HuH-7 (cell line): ENCODE results near the gene LIFR.
"Not testable (repeated sequence)": the region's sequence is repeated elsewhere in the genome, so short reads cannot be mapped to it uniquely, and the experiment has no call there.

Source experiments
- DNase-seq: peaks from one replicate; pipeline ENCODE4 v3.0.0; 2011; ENCODE audit warnings: low spot score

Gene LIFR

GRCh38 chr5:38556599-38557307, at the start of gene LIFR:
Gene LIFR (minus strand): TSS chr5:38556646. CDS start chr5:38530647, 25,999 bp downstream.
- DNase-seq = peak; percentile 90

DNA sequence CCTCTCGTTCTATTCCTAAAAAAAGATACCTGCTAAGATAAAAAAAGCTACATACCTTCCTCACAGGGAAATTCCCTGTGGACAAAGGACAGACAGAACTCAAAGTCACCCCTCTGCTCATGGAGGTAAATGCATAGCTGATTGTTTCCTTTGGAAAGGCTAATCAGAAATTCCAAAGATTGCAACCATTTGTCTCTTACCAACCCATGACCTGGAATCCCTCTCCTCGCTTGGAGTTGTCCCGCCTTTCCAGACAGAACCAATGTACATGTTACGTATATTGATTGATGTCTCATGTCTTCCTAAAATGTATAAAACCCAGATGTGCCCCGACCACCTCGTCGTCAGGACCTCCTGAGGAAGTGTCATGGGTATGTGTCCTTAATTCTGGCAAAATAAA, 49.2 kb upstream of the LIFR start:
- DNase-seq = no peak

GRCh38 chr5:38603691-38604090, 47.2 kb upstream of the LIFR start:
- DNase-seq = no peak

DNA sequence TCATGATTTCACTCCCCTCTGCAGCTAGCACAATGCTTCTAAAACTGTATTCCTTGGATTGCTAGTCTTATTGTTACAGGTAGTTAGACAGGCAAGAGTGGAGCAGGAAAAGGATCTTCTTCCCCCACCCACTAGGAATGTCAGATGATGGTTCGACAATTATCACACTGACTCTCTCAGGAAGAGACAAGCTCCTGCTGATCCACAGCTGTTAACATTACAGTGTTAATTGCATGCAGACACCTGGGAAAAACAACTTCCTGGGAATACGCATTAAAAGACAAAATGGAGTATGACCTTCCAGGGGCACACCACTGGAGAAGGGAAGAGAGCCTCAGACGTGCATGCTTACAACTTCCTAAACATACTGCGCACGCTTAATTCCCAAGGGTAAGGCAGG, 46.2 kb upstream of the LIFR start:
- no peak for DNase-seq

- no peak for DNase-seq
These were observed 45.4 kb upstream of the LIFR start for GRCh38 chr5:38601863-38602298.

- no peak for DNase-seq
These were observed 44.9 kb upstream of the LIFR start for GRCh38 chr5:38601133-38601862.

- no peak for DNase-seq
These were observed 44.0 kb upstream of the LIFR start for GRCh38 chr5:38600329-38601045.

- not testable (repeated sequence) for DNase-seq
These were observed 43.3 kb upstream of the LIFR start for GRCh38 chr5:38599751-38600150.

- no peak for DNase-seq
These were observed 42.7 kb upstream of the LIFR start for GRCh38 chr5:38598994-38599617.

DNA sequence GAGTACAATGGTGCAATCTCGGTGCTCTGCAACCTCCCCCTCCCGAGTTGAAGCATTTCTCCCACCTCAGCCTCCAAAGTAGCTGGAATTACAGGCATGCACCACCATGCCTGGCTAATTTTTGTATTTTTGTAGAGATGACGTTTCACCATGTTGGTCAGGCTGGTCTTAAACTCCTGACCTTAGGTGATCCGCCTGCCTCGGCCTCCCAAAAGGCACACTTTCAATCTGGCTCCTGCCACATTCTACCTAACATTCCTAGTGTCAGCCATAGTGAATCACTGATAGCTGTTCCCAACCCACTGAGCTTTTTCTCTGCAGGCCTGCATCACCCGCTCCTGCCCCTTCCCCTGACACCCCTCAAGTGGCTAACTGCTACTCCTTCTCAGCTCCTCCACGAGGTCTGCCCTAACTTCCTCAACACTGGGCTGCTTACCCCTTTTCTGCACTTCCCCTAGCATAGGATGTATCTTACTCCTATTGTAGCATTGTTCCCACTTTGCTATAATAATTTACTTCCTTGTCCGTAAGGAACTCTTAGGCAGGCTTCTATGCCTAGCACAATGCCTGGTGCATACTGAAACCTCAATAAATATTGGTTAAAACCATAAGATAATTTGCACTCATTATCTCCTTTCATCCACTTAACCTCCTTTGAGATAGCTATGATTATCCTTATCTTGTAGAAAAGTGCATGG, 42.0 kb upstream of the LIFR start:
- DNase-seq = no peak

DNA sequence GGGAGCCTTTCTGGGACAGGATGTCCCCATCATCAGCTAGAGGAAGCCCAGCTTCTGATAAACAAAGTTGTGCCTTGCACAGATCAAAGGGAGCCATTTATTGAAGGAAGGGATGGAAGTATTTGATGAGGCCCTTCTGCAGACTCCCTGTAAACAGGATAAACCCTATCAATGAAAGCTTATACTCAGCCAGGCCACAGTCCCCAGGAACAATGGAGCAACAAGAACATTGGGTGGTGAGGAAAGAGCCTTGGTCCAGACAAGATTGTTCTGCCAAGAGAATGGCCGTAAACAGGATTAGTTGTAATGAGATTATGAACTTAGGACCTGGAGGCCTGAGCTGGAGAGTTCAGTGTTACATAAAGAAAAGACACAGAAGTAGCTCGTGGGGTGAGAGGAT, 40.5 kb upstream of the LIFR start:
- no peak for DNase-seq

DNA sequence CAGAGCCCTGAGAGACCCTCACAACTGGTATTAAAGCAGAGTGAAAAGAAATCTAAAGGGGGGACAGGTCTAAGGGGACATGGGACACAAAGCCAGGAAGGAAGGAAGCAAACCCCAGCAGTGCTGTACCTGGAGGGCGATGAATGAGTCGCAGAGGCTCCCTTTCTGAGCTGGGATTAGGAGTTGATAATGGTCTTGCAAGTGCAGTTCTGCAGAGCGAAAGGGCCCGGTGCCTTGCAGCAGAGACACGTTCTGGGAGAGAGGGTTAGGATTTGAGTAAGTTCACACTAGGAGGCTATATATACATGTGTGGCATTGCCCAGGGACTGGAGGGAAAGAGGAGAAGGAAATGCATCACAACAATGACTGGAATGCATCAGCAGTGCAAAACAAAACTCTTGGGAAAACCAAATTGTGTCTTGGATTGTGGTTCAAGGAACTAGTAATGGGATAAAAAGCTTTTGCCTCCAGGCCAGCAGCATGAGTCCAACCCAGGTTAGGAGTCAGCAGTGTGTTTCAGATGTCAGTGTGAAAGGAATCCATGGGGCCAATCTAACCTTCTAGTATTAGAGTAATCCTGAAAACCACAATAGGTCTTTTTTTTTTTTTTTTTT, 38.8 kb upstream of the LIFR start:
- DNase-seq = no peak

GRCh38 chr5:38593959-38594358, 37.5 kb upstream of the LIFR start:
- DNase-seq = no peak

- DNase-seq = no peak
These were observed 35.0 kb upstream of the LIFR start for GRCh38 chr5:38591523-38591849.

DNA sequence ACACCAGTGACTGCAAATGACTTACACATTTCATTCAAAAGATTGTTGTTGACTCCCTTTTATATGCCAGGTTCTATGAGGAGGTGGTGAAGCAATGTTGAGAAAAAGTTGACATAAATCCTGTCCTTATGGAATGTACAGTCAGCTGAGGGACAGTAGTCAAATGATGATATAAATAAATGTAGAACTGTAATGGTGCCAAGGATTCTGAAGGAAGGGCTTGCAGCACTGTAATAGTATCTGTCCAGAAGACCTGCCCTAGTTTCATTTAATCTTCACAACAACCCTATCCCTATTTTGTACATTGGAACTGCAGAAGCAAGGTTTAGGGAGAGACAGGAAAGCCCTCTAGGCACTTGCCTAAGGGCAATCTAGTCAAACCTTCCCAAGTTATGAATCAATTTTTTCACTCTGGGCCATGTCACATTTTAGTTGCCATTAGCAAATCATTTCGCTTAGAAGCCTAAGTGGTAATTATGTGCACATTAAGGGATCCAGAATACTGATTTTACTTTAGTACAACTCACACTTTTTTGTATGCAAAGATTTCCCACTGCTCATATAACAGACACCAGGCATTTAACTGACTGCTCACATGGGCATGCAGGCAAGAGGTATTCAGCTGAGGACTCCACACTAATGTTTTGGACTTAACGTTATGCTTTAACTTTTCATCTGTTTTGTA, 34.5 kb upstream of the LIFR start:
- no peak for DNase-seq

DNA sequence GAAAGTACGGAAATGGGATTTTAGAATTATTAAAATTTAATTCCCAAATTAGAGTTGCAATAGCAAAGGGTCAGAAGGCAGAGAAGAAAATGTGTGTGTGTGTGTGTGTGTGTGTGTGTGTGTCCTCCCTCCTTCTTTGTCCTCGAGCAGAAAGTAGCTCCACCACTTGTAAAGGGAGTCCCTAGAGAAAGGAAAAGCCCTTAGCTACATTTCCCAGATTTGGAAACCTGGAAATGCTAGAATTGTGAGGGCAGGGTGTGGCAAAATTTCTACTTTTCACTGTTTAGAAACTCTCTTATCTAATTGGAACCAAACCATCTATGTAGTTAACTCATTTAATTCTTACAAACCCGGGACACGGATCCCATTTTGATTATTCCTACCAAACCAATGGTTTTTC, 33.2 kb upstream of the LIFR start:
- no peak for DNase-seq

GRCh38 chr5:38585816-38586215, 29.4 kb upstream of the LIFR start:
- no peak for DNase-seq

DNA sequence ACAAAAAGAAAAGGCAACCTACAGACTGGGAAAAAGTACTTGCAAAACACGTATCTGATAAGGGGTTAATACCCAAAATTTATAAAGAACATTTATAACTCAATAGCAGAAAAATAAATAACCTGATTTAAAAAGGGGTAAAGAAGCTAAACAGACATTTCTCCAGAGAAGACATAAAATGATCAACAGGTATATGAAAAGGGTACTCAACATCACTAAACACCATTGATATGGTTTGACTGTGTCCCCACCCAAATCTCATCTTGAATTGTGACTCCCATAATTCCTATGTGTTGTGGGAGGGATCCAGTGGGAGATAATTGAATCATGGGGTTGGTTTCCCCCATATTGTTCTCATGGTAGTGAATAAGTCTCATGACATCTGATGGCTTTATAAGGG, 27.1 kb upstream of the LIFR start:
- DNase-seq = no peak

- DNase-seq = no peak
These were observed 26.5 kb upstream of the LIFR start for GRCh38 chr5:38582975-38583319.

DNA sequence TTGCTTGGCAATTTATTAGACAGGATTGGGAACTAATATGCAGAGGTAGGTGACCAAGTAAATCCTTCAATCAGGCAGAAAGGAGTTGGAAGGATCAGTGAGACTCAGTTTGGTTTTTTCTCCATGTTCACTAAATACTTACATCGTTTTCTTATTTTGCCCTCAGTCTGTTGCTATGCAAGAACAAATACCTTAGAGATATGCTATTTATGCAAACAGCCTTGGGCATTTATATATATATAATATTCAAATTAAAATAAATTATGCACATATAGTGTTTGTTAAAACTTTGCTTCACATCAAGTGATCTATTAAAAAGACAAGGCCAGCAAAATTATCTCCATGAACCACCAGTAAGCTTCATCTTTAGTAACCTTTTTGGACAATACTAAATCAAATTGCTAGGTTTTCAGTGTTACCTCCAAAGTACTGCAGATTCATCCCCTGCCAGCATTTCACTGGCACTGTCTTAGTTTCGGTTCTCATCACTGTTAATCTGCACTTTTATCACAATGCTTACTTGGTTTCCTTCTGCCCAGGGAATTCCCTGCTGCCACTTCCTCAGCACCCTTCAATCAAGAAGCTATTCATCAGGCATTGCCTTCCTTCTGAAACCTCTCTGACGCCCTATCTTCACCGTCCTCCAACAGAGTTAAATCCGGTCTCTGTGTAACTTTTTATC, 26.0 kb upstream of the LIFR start:
- DNase-seq = no peak

- DNase-seq = no peak
These were observed 25.2 kb upstream of the LIFR start for GRCh38 chr5:38581597-38581996.
